ENCODE results near the gene DFFB. TPM values are rescaled to one million over a fixed set of nuclear protein-coding genes. Genes with fewer than 3 reads are reported as not detected.

The DFFB gene
- total RNA-seq, 4 donors from 2014 or later: 0.82 to 8.7 (median 4.8) TPM

DNA sequence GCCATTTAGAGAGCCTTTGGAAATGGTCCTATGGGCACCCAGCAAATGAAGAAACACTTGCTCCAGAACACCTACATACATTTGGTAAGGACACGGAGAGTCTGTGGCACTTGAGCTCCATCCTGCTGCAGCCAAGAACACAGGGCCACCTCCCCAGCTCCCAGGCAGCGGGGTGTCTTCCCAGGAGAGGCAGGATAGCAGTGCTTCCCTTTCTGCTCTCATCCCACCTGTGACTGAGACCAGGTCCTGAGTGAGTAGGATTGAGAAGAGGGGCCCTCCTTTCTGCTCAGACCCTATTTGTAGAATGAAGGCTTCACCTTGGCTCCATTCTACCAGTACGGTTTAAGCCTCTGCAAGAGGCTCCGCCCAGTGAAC lies 38.7 kb downstream of the DFFB start:
- TF ChIP-seq, protein P1, sequence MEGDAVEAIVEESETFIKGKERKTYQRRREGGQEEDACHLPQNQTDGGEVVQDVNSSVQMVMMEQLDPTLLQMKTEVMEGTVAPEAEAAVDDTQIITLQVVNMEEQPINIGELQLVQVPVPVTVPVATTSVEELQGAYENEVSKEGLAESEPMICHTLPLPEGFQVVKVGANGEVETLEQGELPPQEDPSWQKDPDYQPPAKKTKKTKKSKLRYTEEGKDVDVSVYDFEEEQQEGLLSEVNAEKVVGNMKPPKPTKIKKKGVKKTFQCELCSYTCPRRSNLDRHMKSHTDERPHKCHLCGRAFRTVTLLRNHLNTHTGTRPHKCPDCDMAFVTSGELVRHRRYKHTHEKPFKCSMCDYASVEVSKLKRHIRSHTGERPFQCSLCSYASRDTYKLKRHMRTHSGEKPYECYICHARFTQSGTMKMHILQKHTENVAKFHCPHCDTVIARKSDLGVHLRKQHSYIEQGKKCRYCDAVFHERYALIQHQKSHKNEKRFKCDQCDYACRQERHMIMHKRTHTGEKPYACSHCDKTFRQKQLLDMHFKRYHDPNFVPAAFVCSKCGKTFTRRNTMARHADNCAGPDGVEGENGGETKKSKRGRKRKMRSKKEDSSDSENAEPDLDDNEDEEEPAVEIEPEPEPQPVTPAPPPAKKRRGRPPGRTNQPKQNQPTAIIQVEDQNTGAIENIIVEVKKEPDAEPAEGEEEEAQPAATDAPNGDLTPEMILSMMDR (IDR thresholded peaks at IDR 0.05; ENCODE audit: low read depth): no peak

DNA sequence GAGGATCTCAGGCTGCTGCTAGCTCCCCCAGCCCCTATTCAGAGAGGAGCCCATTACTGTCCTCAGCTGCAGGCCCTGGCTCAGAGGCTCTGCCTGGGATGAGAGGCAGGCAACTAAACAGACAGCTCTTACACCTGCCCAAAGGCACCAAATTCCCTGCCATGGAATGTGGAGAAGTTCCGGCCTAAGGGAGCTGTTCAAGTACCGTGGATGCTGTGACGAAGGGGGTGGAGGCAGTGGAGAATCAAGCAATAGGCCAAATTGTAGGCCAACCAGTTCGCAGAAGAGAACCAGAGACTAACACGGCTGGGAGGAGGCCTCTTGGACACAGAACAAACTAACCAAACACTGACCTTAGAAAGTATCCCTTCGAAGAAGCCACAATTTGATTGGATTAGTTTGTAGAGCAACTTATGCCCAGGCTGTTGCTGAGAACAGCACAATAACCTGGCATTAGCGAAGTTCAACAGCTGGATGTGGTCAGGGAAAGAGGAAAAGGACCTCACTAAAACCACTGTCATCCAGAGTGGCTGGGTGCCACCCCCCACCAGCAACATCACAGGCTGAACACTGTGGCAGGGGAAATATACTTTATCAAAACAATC lies 39.2 kb downstream of the DFFB start:
- TF ChIP-seq, protein P1 (IDR thresholded peaks at IDR 0.05; ENCODE audit: low read depth): no peak

DNA sequence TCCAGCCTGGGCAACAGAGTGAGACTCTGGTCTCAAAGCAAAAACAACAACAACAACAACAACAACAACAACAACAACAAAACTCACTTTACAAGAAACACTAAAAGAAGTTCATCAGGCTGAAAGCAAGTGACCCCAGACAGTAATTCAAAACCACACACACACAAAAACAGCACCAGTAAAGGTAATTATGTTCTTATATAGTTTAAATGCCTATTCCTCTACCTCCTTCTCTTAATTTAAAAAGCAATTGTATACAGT lies 41.1 kb downstream of the DFFB start:
- TF ChIP-seq, protein P1 (IDR thresholded peaks at IDR 0.05; ENCODE audit: low read depth): no peak

DNA sequence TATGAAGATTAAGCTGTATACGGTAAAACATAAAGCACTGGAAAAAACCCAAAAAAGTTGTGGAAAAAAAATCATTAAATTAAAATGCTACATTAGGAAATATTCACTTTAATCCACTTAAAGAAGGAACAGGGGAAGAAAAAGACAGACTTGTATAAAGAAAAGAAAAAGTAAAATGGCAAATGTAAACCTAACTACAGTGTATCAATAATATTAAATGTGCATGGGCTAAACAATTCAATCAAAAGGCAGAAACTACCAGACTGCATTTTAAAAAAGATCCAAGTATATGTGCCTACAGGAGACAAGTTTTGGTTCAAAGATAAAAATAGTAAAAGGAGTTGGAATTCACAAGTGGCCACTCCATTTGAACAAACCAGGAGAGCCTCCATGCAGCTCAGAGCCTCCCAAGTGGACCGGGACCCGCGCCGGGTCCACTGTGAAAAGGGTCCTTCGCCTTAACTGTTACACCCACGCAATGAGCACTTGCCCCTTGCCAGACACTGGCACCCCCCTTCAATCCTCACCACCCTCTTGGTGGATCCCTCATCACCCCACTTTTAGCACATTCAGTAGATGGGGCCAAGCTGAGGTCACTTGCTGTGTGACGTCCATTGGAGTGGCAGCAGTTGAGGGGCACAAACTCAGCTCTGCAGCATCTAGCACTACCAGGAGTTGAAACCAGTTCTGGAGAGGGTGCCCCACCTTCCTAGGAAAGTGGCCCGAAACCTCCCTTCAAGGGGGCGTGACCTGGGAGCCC lies 41.9 kb downstream of the DFFB start:
- TF ChIP-seq, protein P1 (IDR thresholded peaks at IDR 0.05; ENCODE audit: low read depth): no peak

DNA sequence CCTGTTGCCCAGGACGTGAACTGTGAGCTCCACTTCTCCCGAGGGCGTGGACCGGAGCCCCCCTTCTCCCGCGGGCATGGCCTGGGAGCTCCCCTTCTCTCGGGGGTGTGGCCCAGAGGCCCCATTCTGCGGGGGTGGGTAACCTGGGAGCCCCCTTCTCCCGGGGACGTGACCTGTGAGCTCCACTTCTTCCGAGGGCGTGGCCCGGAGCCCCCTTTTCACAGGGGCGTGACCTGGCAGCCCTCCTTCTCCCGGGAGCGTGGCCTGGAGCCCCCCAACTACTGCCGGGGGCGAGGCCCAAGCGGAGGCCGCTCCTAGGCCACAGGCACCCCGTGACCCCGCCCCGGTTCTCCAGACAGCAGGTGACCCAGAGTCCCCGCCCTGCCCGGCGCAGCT lies 42.5 kb downstream of the DFFB start:
- TF ChIP-seq, protein P1 (IDR thresholded peaks at IDR 0.05; ENCODE audit: low read depth): no peak

DNA sequence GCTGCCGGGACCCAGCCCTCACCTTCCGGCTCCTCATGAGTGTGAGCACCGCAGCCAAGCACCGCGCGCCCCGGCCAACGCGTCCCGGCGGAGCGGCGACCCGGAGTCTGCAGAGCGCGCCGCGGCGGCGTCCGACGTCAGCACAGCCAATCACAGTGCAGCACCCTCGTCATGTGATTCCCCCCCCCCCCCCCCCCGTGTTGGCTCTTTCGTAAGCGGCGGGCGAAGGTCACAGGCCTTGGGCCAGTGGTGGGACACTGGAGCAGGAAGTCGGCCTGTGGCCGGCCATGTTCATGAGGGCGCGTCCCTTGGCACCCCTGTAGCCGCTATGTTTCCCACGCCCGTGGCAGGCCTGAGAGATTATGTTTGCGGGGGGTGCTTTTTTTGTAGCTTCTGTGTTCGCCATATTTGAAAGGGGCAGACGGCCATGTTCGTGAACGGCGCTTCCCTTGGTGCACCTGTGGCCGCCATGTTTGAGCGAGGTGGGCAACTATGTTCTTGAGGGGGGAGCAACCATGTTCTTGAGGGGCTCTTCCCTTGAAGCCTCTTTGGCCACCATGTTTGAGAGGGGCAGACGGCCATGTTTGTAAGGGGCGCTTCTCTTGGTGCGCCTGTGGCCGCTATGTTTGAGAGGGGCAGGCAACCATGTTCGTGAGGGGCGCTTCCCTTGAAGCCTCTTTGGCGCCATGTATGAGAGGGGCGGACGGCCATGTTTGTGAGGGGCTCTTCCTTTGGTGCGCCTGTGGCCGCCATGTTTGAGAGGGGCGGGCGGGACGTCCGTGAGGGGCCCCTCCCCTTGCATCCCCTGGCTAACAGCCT lies 43.1 kb downstream of the DFFB start, which contains the start of gene C1orf174:
C1orf174 (minus strand) TSS at position 123 of the 819 bp plus-strand sequence; CDS start at position 37, 86 bp downstream.
- TF ChIP-seq, protein P1 (IDR thresholded peaks at IDR 0.05; ENCODE audit: low read depth): no peak

DNA sequence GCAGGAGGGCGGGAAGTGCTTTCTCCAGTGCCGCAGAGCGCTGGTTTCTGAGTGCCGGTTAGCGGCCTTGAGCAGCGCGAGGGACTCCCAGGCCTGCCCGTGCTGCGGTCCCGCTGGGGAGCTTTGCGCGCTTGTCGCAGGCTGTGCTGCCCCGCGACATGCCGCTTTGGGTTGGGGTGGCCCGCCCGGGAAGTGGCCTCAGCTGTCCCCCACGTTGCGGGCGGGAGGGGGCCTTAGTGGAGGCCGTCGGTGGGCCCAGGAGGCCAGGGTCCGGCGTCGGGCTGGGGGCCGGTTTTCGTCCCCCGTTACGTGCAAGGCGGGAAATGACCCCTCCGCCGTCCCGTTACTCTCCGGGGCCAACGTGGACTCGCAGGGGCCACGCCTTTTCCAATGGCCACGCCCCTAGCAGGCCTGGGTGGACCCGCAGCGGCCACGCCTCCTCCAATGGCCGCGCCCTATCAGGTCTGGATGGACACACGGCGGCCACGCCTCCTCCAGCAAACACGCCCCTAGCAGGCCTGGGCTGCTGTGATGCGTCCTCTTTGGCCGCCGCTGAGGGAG lies 43.8 kb downstream of the DFFB start:
- TF ChIP-seq, protein P1 (IDR thresholded peaks at IDR 0.05; ENCODE audit: low read depth): no peak

Measured in subcutaneous adipose tissue (tissue), 4 donors.